GM13977 (cell line): ENCODE measurements around the gene CIT.

Experiments used
- DNase-seq: peaks from one replicate; pipeline ENCODE4 v3.0.0; 2012; ENCODE audit warnings: low spot score
- CTCF ChIP-seq: IDR thresholded peaks from 2 replicates; pipeline ENCODE4 v1.5.1; 2012; ENCODE audit warnings: mild to moderate bottlenecking, control low read depth; ENCODE audit not compliant: insufficient read depth; ENCODE audit errors: extremely low read depth, missing control alignments
- in situ Hi-C: fragments of 300-500 bp; cut with MboI; formaldehyde crosslinking; loops from one replicate; pipeline ENCODE4 v1.12.0; 2022; ENCODE audit warnings: low sequenced_read_pairs, low pct_unique_long_range_greater_than_20kb, mixed read lengths, inconsistent platforms; ENCODE audit not compliant: unreplicated experiment

CIT gene, protein sequence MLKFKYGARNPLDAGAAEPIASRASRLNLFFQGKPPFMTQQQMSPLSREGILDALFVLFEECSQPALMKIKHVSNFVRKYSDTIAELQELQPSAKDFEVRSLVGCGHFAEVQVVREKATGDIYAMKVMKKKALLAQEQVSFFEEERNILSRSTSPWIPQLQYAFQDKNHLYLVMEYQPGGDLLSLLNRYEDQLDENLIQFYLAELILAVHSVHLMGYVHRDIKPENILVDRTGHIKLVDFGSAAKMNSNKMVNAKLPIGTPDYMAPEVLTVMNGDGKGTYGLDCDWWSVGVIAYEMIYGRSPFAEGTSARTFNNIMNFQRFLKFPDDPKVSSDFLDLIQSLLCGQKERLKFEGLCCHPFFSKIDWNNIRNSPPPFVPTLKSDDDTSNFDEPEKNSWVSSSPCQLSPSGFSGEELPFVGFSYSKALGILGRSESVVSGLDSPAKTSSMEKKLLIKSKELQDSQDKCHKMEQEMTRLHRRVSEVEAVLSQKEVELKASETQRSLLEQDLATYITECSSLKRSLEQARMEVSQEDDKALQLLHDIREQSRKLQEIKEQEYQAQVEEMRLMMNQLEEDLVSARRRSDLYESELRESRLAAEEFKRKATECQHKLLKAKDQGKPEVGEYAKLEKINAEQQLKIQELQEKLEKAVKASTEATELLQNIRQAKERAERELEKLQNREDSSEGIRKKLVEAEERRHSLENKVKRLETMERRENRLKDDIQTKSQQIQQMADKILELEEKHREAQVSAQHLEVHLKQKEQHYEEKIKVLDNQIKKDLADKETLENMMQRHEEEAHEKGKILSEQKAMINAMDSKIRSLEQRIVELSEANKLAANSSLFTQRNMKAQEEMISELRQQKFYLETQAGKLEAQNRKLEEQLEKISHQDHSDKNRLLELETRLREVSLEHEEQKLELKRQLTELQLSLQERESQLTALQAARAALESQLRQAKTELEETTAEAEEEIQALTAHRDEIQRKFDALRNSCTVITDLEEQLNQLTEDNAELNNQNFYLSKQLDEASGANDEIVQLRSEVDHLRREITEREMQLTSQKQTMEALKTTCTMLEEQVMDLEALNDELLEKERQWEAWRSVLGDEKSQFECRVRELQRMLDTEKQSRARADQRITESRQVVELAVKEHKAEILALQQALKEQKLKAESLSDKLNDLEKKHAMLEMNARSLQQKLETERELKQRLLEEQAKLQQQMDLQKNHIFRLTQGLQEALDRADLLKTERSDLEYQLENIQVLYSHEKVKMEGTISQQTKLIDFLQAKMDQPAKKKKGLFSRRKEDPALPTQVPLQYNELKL (N-terminal part only)

DNA sequence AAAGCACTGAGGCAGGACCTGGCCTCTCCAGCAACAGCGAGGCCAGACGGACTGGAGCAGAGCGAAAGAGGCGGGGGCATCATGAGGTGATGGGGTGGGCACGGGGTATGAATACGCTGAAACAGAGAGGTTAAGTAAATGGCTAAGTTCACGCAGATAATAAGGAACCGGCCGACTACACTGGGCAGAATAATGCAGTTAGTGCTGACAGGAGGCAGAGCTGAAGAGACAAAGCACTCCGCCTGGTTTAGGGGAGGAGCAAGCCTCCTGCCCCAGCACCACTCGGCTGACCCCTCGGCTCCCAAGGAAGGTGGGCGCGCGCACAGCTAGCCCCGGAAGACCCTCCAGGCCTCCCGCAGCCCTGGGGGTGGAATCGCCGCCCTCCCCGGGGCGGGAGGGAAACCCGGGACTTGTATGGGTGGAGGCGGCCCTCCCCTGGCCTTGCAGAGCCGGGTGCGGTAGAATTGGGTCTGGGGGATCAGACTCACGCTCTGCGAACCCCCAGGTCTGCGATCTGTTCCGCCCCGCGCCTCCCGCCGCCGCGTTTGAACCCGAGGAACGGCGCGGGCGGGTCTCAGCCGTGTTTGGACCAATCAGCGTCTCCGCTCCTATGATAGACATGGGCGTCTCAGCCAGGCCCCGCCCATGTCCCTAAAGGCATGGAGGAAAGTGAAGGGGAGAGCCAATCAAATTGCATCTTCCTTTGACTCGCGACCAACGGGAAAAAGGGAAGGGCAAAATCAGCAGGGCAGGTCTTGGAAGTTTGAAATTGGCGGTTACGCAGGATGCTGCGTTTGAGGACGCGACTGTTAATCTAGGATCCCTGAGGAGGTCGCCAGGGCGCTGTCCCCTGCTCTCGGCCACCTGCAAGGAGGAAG, at the start of gene CIT:
Gene CIT, minus strand, starts transcription at position 560 of the 878 bp plus-strand sequence. CDS start 1,152 bp downstream, outside the sequence.
- peak; percentile 96 for DNase-seq
- in situ Hi-C loops = no loop called here
- no peak for TF ChIP-seq CTCF

DNA sequence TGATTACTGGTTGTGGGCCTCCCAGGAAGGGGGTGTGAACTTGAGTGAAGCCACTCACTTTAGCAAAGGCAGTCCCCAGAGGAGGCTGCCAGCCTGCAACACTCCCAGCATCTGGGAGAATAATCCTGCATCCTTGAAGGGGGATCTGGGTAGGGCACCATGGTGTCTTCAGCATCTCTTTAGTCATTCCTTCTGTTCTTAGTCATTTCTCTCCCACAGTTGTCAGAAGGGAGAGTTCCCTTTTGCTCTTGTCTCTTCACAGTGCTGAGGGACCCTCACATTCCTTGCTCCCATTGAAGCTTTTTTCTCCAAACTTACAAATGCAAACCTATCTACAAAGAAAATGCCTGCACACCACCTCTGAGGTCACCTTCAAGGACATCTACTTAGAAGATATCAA, 48.1 kb upstream of the CIT start:
- in situ Hi-C loops = no loop called here
- TF ChIP-seq CTCF = no peak
- DNase-seq = no peak

- no peak for DNase-seq
- no peak for TF ChIP-seq CTCF
- in situ Hi-C loops = no loop called here
Measured at GRCh38 chr12:119920064-119920463, 42.9 kb upstream of the CIT start.

- in situ Hi-C loops = no loop called here
- DNase-seq = no peak
- no peak for TF ChIP-seq CTCF
Measured at GRCh38 chr12:119915894-119916510, 38.9 kb upstream of the CIT start.

- no peak for TF ChIP-seq CTCF
- in situ Hi-C loops = no loop called here
- DNase-seq = no peak
Measured at GRCh38 chr12:119914666-119915065, 37.5 kb upstream of the CIT start.
